ENCODE measurements around the gene GFRA1.

Gene GFRA1

DNA sequence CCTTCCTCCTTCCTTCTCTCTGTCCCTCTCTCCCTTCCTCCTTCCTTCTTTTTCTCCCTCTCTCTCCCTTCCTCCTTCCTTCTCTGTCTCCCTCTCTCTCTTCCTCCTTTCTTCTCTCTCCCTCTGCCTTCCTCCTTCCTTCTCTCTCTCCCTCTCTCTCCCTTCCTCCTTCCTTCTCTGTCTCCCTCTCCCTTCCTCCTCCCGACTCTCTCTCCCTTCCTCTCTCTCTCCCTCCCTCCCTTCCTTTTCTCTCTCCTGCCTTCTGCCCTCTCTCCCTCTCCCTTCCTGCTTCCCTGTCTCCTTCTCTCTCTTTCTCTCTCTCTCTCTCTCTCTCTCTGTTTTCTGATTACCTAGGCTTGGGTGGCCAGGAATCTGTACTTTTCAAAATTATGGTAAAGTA is 16.6 kb upstream of the GFRA1 start:
- no peaks in the 10 kb centered on the region for H3K4me1 ChIP-seq (ENCODE audit: insufficient read depth, low read length, severe bottlenecking)
- H3K9ac ChIP-seq (ENCODE audit: low read length) = no peak overlapping the region
- H3K36me3 ChIP-seq (ENCODE audit: insufficient read depth, low read length) = no peaks in the 10 kb centered on the region
- H3K4me2 ChIP-seq (ENCODE audit: low read length) = no peak overlapping the region
- no peaks in the 10 kb centered on the region for H3K9me3 ChIP-seq (ENCODE audit: low read length)
- H3K27me3 ChIP-seq (ENCODE audit: insufficient read depth, low read length) = no peaks in the 10 kb centered on the region
- H3K79me2 ChIP-seq (ENCODE audit: insufficient read depth, low read length) = no peaks in the 10 kb centered on the region
- TF ChIP-seq EZH2 (IDR thresholded peaks at IDR 0.05; ENCODE audit: borderline replicate concordance, low read length) = no peak
- TF ChIP-seq, protein P1, sequence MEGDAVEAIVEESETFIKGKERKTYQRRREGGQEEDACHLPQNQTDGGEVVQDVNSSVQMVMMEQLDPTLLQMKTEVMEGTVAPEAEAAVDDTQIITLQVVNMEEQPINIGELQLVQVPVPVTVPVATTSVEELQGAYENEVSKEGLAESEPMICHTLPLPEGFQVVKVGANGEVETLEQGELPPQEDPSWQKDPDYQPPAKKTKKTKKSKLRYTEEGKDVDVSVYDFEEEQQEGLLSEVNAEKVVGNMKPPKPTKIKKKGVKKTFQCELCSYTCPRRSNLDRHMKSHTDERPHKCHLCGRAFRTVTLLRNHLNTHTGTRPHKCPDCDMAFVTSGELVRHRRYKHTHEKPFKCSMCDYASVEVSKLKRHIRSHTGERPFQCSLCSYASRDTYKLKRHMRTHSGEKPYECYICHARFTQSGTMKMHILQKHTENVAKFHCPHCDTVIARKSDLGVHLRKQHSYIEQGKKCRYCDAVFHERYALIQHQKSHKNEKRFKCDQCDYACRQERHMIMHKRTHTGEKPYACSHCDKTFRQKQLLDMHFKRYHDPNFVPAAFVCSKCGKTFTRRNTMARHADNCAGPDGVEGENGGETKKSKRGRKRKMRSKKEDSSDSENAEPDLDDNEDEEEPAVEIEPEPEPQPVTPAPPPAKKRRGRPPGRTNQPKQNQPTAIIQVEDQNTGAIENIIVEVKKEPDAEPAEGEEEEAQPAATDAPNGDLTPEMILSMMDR (IDR thresholded peaks at IDR 0.05; ENCODE audit: low read length) = no peak
- no peak overlapping the region for H3K27ac ChIP-seq (ENCODE audit: low read depth, low read length, poor library complexity, severe bottlenecking)
- H4K20me1 ChIP-seq (ENCODE audit: insufficient read depth, low read length) = no peaks in the 10 kb centered on the region
- H3K4me3 ChIP-seq (ENCODE audit: low read depth, low read length, poor library complexity, severe bottlenecking) = no peak overlapping the region
- no peak overlapping the region for H2AFZ ChIP-seq (ENCODE audit: low read length)
- H3F3A ChIP-seq (ENCODE audit: insufficient read depth, low read length) = no peaks in the 10 kb centered on the region
- no peaks in the 10 kb centered on the region for H3K9me2 ChIP-seq (ENCODE audit: low read depth, low read length)

DNA sequence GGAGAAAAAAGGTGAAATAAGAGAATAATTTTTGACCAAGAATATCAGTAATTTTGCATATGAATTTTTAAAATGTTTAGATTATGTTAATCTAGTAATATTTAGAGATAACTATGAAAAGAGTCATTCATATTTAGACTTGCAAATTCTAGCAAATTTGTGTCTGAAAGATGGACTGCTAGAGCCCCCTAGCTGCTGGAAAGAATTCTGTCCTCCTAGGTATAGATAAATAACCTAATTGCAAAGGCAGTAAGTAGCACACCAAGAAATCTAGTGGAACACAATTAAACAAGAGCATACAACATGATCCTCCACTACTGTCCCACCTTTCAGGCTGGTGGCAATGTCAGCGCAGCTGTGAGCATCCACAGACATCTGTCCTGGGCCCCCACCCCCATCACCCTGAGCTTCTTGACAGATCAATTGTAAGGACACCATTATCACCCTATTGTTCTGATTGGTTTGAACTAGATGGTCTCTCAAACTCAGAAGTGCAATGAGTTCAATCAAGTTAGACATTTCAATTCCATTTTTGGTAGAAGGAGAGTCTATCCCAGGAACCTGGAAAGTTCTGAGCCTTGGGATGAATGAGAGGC is 15.0 kb upstream of the GFRA1 start:
- Histone ChIP-seq H3K4me1 (ENCODE audit: insufficient read depth, low read length, severe bottlenecking) (no peaks in the 10 kb centered on the region), H3K4me2 (ENCODE audit: low read length) (no peak overlapping the region), H4K20me1 (ENCODE audit: insufficient read depth, low read length) (no peaks in the 10 kb centered on the region), H3K9me2 (ENCODE audit: low read depth, low read length) (no peaks in the 10 kb centered on the region), H3K36me3 (ENCODE audit: insufficient read depth, low read length) (no peaks in the 10 kb centered on the region), H3K4me3 (ENCODE audit: low read depth, low read length, poor library complexity, severe bottlenecking) (no peak overlapping the region), H3K79me2 (ENCODE audit: insufficient read depth, low read length) (no peaks in the 10 kb centered on the region), H3K27me3 (ENCODE audit: insufficient read depth, low read length) (no peaks in the 10 kb centered on the region), H2AFZ (ENCODE audit: low read length) (no peak overlapping the region), H3F3A (ENCODE audit: insufficient read depth, low read length) (no peaks in the 10 kb centered on the region), H3K9me3 (ENCODE audit: low read length) (no peaks in the 10 kb centered on the region), H3K9ac (ENCODE audit: low read length) (no peak overlapping the region), H3K27ac (ENCODE audit: low read depth, low read length, poor library complexity, severe bottlenecking) (no peak overlapping the region)
- TF ChIP-seq, protein P1 (IDR thresholded peaks at IDR 0.05; ENCODE audit: low read length) = peak; percentile 41; the same call in 1 of the 2 replicates
- no peak for TF ChIP-seq EZH2 (IDR thresholded peaks at IDR 0.05; ENCODE audit: borderline replicate concordance, low read length)

DNA sequence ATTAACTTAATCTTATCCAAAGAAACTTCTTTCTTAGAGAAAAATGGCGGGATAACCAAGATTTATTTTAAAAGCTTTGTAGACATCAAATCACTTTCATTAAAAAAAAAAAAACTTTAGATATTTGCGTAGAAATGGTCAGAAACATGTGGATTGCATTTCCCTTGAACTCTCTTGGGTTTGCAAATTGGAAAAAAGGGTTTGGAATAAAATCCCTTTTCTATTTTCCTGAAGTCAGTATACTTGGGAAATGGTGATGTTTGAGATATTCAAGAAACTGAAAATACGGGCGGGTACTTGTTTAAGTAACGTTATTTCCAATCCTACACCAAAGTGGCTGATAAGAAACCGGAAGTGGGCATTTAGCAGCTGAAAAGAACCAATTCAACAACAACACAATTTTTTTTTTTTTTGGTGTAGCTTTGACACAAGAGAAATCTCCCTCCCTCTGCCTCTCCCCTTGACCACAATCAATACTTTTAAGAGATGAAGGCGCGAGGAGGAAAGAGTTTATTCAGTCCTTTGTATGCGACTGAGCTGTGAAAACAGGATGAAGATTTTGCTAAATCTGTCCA is 13.7 kb upstream of the GFRA1 start:
- no peaks in the 10 kb centered on the region for H3K36me3 ChIP-seq (ENCODE audit: insufficient read depth, low read length)
- H3K27me3 ChIP-seq (ENCODE audit: insufficient read depth, low read length) = no peaks in the 10 kb centered on the region
- H3K4me2 ChIP-seq (ENCODE audit: low read length) = no peak overlapping the region
- TF ChIP-seq, protein P1 (IDR thresholded peaks at IDR 0.05; ENCODE audit: low read length) = no peak
- TF ChIP-seq EZH2 (IDR thresholded peaks at IDR 0.05; ENCODE audit: borderline replicate concordance, low read length) = no peak
- H3K9me2 ChIP-seq (ENCODE audit: low read depth, low read length) = no peaks in the 10 kb centered on the region
- H3K9me3 ChIP-seq (ENCODE audit: low read length) = no peaks in the 10 kb centered on the region
- H2AFZ ChIP-seq (ENCODE audit: low read length) = no peak overlapping the region
- H3K9ac ChIP-seq (ENCODE audit: low read length) = no peak overlapping the region
- H3K79me2 ChIP-seq (ENCODE audit: insufficient read depth, low read length) = no peaks in the 10 kb centered on the region
- H4K20me1 ChIP-seq (ENCODE audit: insufficient read depth, low read length) = no peaks in the 10 kb centered on the region
- no peaks in the 10 kb centered on the region for H3K4me1 ChIP-seq (ENCODE audit: insufficient read depth, low read length, severe bottlenecking)
- H3K27ac ChIP-seq (ENCODE audit: low read depth, low read length, poor library complexity, severe bottlenecking) = no peak overlapping the region
- no peaks in the 10 kb centered on the region for H3F3A ChIP-seq (ENCODE audit: insufficient read depth, low read length)
- H3K4me3 ChIP-seq (ENCODE audit: low read depth, low read length, poor library complexity, severe bottlenecking) = no peak overlapping the region

Measured in OCI-LY1 (cell line).